Spleen (tissue), 11 donors: ENCODE results near the gene GOLGA7B. TPM values are rescaled to one million over a fixed set of nuclear protein-coding genes. Genes with fewer than 3 reads are reported as not detected.

ENCODE experiments used
- DNase-seq: peaks from one replicate; pipeline ENCODE4 v3.0.0-alpha.2; 2020
- H3K27ac ChIP-seq, 8 donors: fragments of 200-600 bp; sonication (generic) in 7 of 8; 1 replicate in 4 of 8; 2 replicates in 4 of 8; pipeline versions ENCODE4 v1.5.0 to v1.8.0; 2016 to 2021; ENCODE audit warnings: inconsistent platforms in 4 of 8, mild to moderate bottlenecking in 4 of 8, moderate library complexity in 1 of 8
- H3K27me3 ChIP-seq, 7 donors: fragments of 200-600 bp; sonication (generic) in 6 of 7; replicated peaks in 1 of 7; 1 replicate in 4 of 7; 2 replicates in 3 of 7; pipeline versions ENCODE4 v1.5.0 to v1.8.0; 2016 to 2021; ENCODE audit warnings: inconsistent platforms in 3 of 7, mild to moderate bottlenecking in 1 of 7
- H3K36me3 ChIP-seq, 6 donors: fragments of 200-600 bp; sonication (generic) in 5 of 6; 1 replicate in 4 of 6; 2 replicates in 2 of 6; pipeline versions ENCODE4 v1.5.0 to v1.8.0; 2016 to 2021; ENCODE audit warnings: inconsistent platforms in 2 of 6
- H3K4me1 ChIP-seq, 6 donors: fragments of 200-600 bp; sonication (generic) in 5 of 6; 1 replicate in 3 of 6; 2 replicates in 3 of 6; pipeline versions ENCODE4 v1.5.0 to v1.8.0; 2016 to 2021; ENCODE audit warnings: inconsistent platforms in 3 of 6
- H3K4me3 ChIP-seq, 8 donors: fragments of 200-600 bp; sonication (generic) in 7 of 8; 1 replicate in 4 of 8; 2 replicates in 4 of 8; pipeline versions ENCODE4 v1.5.0 to v1.8.0; 2016 to 2021; ENCODE audit warnings: inconsistent platforms in 4 of 8, mild to moderate bottlenecking in 4 of 8, moderate library complexity in 2 of 8
- H3K9me3 ChIP-seq, 8 donors: fragments of 200-600 bp; sonication (generic) in 7 of 8; 1 replicate in 4 of 8; 2 replicates in 4 of 8; pipeline versions ENCODE4 v1.5.0 to v1.8.0; 2016 to 2021; ENCODE audit warnings: inconsistent platforms in 4 of 8
- POLR2A ChIP-seq, 3 donors: fragments of 450-650 bp; IDR thresholded peaks; one replicate each; pipeline ENCODE4 v1.5.1; 2017; ENCODE audit warnings: antibody characterized with exemption in 3 of 3, mild to moderate bottlenecking in 1 of 3
- POLR2AphosphoS5 ChIP-seq, 3 donors: sonication (generic); formaldehyde crosslinking; IDR thresholded peaks; one replicate each; pipeline ENCODE4 v1.5.1; 2017; ENCODE audit warnings: antibody characterized with exemption in 3 of 3
- WGBS, 5 donors: extraction: QIAGEN DNeasy Blood & Tissue Kit in 3 of 5; methylation state at CpG; one replicate each; pipeline versions ENCODE4 v1.1.5 to v1.1.7; 2013 to 2018; 5-methylcytosine and 5-hydroxymethylcytosine counted together
- intact Hi-C: fragments of 100-400 bp; cut with DNase I; formaldehyde crosslinking; loops from one replicate; pipeline ENCODE4 v1.15.0; 2023; ENCODE audit warnings: low total_unique reads
- polyA plus RNA-seq, 3 donors: library from polyadenylated mRNA; stranded (reverse); fragments of 200-250 nt; gene quantifications; one replicate each; pipeline ENCODE4 v1.2.1, GENCODE V29; 2013
- total RNA-seq, 7 donors: library from RNA; depleted of rRNA in 3 of 7; stranded (reverse); fragments of >200 nt in 3 of 7; fragmentation: NEBNext Ultra II Directional in 4 of 7; extraction: Animal tissue kit (Norgen Biotek cat#: 25700) in 4 of 7; gene quantifications; one replicate each; pipeline versions ENCODE4 v1.1.0 to v1.2.1, GENCODE V29; 2016 to 2021
- TF ChIP-seq, protein P1 (sequence below), 11 experiments: fragments of 200-600 bp in 7 of 11; fragments of 450-650 bp in 4 of 11; sonication (generic) in 4 of 11; IDR thresholded peaks in 8 of 11; conservative IDR thresholded peaks in 3 of 11; 1 replicate in 7 of 11; 2 replicates in 4 of 11; pipeline versions ENCODE4 v1.4.0 to v1.8.0; 2016 to 2021; ENCODE audit warnings: antibody characterized with exemption in 11 of 11, inconsistent platforms in 4 of 11, mild to moderate bottlenecking in 1 of 11
- donor health status: healthy with polysubstance abuse.
- donor health status: DM: no; HTN: no; CAD: no; lungs with moderate emphysema.
- donor health status: DM: no; HTN: no; CAD: no.
- donor health status: Bipolar disorder and iron deficiency.
- donor health status: healthy.
- donor health status: DM: no; HTN: no; CAD: no.
- donor health status: DM: yes; HTN: yes; CAD: no.

Gene GOLGA7B
- total and polyA plus RNA-seq, 10 donors, result 0.27 to 1.0 (median 0.52) TPM

DNA sequence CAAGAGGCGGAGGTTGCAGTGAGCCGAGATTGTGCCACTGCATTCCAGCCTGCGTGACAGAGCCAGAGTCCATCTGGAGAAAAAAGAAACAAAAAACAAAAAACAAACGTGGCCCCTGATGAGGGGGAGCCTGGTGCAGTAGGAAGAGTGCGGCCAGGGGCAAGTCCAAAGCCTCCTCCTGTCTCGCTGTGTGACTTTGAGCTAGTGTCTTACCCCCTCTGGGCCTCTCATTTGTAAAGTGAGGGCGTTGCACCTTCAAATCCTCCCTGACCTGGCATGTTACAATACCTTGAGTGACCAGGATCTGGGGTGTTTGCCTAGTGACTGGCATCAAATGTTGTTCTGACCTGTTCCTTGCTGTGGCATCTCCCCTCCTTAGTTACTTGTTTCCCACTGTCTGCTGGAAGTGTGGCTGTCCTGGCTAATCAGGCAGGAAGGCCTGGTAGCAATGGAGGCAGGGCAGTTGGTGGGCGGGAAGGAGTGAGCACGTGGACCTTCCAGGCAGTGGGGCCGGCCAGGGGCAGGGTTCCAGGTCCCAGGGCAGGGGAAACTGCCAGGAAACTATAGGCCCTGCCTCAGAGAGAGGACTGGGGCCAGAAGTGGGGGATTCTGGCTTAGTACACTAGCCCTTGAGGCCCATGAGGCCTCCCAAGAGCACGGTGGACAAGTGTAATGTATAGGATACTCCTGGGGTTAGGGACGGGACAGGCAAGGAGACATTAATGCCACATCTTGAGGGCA, 24.5 kb upstream of the GOLGA7B start:
- H3K27me3 ChIP-seq, result peaks cover 0 to 28% (median 0%) of the 10 kb centered on the region in 7 donors
- WGBS, 5 donors, result 78 to 85% (median 81%) methylated on average over 12 of the region's 12 CpGs

GRCh38 chr10:97826892-97827291, 22.8 kb upstream of the GOLGA7B start:
- no peak for DNase-seq
- Histone ChIP-seq H3K27ac (no peak overlapping the region), H3K27me3 (peaks cover 0 to 28% (median 0%) of the 10 kb centered on the region in 7 donors), H3K4me1 (no peaks in the 10 kb centered on the region), H3K36me3 (no peaks in the 10 kb centered on the region), H3K9me3 (no peaks in the 10 kb centered on the region), H3K4me3 (no peak overlapping the region)
- intact Hi-C loops, result no loop called here
- 74 to 91% (median 84%) methylated on average over 1 of the region's 1 CpG for WGBS, 5 donors
- TF ChIP-seq, protein P1, sequence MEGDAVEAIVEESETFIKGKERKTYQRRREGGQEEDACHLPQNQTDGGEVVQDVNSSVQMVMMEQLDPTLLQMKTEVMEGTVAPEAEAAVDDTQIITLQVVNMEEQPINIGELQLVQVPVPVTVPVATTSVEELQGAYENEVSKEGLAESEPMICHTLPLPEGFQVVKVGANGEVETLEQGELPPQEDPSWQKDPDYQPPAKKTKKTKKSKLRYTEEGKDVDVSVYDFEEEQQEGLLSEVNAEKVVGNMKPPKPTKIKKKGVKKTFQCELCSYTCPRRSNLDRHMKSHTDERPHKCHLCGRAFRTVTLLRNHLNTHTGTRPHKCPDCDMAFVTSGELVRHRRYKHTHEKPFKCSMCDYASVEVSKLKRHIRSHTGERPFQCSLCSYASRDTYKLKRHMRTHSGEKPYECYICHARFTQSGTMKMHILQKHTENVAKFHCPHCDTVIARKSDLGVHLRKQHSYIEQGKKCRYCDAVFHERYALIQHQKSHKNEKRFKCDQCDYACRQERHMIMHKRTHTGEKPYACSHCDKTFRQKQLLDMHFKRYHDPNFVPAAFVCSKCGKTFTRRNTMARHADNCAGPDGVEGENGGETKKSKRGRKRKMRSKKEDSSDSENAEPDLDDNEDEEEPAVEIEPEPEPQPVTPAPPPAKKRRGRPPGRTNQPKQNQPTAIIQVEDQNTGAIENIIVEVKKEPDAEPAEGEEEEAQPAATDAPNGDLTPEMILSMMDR (IDR thresholded peaks at IDR 0.05 in 8 of 11, conservative IDR thresholded peaks at IDR 0.05 in 3 of 11), result no peak
- TF ChIP-seq POLR2AphosphoS5 (IDR thresholded peaks at IDR 0.05), result no peak
- TF ChIP-seq POLR2A (IDR thresholded peaks at IDR 0.05), result no peak

More for the DNA sequence above, 24.5 kb upstream of the GOLGA7B start:
- no peak overlapping the region for H3K27ac ChIP-seq
- intact Hi-C loops, result no loop called here
- TF ChIP-seq, protein P1 (IDR thresholded peaks at IDR 0.05 in 8 of 11, conservative IDR thresholded peaks at IDR 0.05 in 3 of 11), result no peak
- TF ChIP-seq POLR2AphosphoS5 (IDR thresholded peaks at IDR 0.05) (no peak), POLR2A (IDR thresholded peaks at IDR 0.05) (no peak)
- H3K9me3 ChIP-seq, result no peaks in the 10 kb centered on the region
- H3K4me1 ChIP-seq, result no peaks in the 10 kb centered on the region
- H3K4me3 ChIP-seq, result no peak overlapping the region
- no peaks in the 10 kb centered on the region for H3K36me3 ChIP-seq
- no peak for DNase-seq

DNA sequence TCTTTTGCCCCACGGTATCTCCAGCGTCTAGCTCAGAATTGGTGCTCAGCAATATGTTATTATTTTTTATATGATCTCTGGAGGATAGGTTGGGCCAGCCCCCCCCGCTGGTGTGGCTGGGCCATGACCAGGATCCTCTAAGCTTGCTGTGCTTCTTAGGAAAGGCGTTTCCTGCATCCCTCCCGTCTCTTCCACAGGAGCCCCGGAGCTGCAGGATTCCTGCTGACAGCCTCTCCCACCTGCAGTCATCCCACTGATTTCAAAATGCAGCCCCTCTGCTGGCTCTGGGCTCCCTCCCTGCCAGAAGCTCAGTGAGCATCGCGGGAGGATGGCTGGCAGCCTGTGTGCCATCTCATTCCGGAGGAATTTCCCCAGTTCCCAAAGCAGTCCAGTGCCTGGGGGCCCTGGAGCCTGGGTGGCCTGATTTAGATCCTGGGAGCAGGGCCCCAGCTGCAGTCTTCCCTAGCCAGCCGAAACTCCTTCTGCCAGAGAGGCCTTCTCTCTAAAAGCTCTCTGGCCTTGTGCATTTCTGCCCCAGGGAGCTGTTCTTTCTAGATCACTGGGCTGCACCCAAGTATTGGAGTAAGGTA, 21.8 kb upstream of the GOLGA7B start:
- Histone ChIP-seq H3K4me3 (no peak overlapping the region), H3K36me3 (no peaks in the 10 kb centered on the region), H3K4me1 (no peaks in the 10 kb centered on the region), H3K27me3 (peaks cover 0 to 21% (median 0%) of the 10 kb centered on the region in 7 donors), H3K9me3 (no peaks in the 10 kb centered on the region), H3K27ac (no peak overlapping the region)
- TF ChIP-seq POLR2AphosphoS5 (IDR thresholded peaks at IDR 0.05), result no peak
- intact Hi-C loops, result no loop called here
- no peak for DNase-seq
- 49 to 64% (median 57%) methylated on average over 9 to 10 of the region's 10 CpGs for WGBS, 5 donors

DNA sequence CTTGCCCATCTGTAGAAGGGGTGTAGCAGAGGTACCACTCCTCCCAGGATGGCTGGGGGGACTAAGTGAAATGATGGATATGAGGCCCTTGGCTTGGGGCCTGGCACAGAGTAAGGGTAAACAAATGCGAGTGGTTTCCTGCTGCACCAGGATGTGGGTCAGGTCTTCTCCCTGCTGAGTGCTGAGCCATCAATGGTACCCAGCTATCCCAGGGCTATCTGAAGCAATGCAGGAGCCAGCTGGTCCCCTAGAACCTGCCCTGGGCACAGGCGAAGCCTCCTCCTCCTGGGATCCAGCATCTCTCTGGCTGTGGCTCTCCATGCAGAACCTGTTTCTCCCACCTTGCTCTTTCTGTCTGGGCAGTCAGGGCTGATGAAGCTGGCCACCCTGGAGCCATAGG, 20.9 kb upstream of the GOLGA7B start:
- peaks cover 0 to 22% (median 0%) of the 10 kb centered on the region in 7 donors for H3K27me3 ChIP-seq
- H3K36me3 ChIP-seq, result no peaks in the 10 kb centered on the region
- 14 to 75% (median 64%) methylated on average over 1 to 2 of the region's 2 CpGs for WGBS, 5 donors
- no peaks in the 10 kb centered on the region for H3K9me3 ChIP-seq
- no peak overlapping the region for H3K27ac ChIP-seq
- intact Hi-C loops, result no loop called here
- no peak for TF ChIP-seq POLR2A (IDR thresholded peaks at IDR 0.05)
- TF ChIP-seq, protein P1 (IDR thresholded peaks at IDR 0.05 in 8 of 11, conservative IDR thresholded peaks at IDR 0.05 in 3 of 11), result no peak
- no peak for TF ChIP-seq POLR2AphosphoS5 (IDR thresholded peaks at IDR 0.05)
- no peaks in the 10 kb centered on the region for H3K4me1 ChIP-seq
- DNase-seq, result no peak
- H3K4me3 ChIP-seq, result no peak overlapping the region
